ENCODE measurements around the gene SHISA9.

SHISA9 gene

DNA sequence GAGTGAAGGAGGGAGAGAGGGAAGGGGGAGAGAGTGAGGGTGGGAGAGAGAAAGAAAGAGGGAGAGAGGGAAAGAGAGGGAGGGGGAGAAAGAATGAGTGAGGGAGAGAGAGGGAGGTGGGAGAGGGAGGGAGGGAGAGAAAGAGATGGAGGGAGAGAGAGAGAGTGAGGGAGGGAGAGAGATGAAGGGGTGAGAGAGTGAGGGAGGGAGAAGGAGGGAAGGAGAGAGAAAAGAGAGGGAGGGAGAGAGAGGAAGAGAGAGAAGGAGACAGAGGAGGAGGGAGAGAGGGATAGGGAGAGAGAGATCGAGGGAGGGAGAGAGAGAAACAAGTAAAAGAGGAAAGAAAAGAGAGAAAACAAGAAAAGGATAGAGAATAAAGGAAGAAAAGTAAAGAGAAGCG lies 225.7 kb downstream of the SHISA9 start:
- no peak for DNase-seq

DNA sequence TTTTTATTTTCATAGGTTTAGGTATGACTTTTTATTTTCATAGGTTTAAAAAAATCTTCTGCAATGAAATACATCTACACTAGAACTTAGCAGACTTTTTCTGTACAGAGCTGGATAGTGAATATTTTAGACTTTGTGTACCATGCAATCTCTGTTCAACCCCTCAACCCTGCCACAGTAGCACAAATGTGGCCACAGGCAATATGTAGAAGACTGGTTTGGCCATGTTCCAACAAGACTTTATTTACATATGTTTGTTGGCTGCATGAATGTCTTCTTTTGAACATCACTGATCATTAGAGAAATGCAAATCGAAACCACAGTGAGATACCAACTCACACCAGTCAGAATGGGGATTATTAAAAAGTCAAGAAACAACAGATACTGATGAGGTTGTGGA lies 229.2 kb downstream of the SHISA9 start:
- no peak for DNase-seq

DNA sequence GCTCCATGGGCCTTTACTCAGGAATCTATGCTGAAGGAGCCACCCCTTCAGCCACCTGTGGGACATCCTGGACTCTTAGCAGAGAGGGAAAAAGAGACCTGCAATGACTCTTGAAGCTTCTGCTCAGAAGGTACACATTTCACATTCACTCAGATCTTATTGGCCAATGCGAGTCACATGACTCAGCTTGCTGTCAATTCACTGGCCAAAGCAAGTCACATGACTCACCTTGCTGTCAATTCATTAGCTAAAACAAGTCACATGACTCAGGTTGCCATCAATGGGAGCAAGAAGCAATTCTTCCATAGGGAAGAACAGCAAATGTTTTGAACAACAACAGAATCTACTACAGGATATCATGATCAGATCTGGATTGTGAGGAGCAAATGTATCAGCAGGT lies 233.4 kb downstream of the SHISA9 start:
- DNase-seq: no peak

DNA sequence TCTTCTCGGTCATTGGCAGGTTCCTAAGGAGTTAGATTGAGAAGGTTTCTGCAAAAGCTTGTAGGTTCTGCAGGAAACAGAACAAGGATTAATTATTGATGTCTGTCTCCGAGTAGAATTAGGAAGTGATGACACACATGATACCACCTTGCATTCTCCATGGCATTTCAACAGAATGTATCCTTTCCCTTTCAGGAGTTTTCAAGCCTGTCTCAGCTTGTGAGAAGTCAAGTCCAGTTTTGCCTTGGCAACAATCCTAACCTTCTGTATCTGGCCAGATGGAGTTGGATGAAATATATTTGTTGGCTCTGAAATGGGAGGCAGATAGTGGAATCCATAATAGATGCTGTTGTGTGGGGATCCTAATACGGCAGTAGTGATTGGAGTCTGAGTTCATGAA lies 235.5 kb downstream of the SHISA9 start:
- DNase-seq: no peak

DNA sequence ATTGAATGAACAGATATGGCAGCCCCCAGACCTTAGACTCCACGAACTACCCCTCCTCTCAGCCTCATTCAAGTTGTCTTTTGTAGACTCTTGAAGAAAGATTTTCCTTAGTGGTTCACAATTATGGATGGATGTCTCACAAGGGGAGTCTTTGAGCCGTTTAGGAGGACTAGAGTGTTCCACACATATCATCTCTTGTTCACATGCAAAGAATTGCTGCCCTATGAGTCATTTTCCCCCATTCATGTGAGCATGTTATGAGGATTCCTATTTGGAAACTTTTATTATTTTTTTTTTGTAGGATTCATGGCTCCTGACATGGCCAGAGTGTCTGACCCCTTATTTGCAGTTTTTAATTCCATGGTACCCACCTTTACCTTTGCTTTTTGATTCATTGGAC lies 237.1 kb downstream of the SHISA9 start:
- DNase-seq: no peak

DNA sequence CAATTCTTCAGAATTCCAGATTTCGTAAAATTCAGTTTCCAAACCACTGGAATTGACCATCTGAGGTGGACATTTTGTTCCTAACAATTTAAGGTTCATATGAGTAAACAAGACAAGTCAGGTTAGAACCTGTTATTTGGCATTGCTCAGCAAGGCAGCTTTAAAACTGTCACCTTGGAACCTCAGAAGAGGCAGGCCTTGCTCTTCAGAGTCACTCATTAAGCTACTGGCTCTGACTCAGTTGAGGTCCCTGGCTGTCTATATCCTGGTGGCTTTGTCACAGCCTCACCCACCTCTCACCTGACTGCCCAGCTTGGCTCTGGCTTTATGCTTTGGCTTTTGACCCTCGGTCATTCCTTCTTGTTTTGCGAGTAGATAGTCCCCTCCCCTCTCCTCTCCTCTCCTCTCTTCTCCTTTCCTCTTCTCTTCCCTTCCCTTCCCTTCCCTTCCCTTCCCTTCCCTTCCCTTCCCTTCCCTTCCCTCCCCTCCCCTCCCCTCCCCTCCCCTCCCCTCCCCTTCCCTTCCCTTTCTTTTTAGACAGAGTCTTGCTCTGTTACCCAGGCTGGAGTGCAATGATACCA lies 238.4 kb downstream of the SHISA9 start:
- no peak for DNase-seq

DNA sequence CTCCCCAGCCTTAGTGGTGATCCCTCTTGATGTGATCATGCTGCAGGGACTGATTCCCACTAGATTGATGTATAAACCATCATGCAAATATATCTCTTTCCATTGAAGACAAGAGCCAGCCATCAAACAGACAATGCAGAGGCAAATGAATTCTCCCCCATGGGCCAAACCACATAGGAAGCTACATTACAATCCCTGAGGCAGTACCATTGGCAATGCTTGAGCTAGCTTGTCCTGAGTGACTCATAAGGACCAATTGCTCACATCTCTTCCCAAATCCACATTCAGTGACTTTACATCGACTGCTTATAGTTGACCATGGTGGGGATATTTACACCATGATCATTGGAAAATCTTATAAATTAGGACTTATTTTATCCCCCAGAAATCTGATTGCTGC lies 242.2 kb downstream of the SHISA9 start:
- DNase-seq: no peak

DNA sequence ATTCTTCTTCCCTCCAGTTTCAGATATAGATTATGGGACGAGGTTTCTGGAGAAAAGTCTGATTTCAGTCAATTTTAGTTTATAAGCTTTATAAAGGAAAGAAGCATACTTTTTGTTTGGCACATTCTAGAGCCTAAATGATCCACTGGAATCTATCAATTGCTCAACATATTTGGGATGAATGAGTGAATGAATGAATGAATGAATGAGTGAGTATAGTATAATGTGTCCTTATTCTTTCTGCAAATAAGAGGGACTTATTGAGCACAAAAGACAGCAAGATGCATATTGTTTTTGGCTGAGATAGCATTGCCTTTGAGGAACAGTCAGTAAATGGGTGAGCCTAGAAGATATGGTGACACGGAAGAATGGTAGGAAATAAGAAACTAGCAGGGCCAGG lies 245.4 kb downstream of the SHISA9 start:
- no peak for DNase-seq

DNA sequence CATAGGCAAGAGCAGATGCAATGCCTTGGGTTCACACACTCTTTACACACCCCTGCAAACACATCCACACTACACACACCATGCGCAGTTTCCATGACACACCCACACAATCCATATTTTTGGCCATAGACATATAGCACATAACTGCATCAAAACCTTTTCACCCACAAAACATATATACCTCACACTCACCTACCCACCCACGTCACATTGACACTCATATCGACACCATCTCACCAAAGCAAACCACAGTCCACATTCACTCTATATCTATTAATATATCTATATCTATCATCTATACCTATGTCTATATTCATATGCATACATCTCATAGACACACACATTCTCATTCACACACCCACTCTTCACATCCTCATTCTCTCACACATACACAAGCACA lies 246.9 kb downstream of the SHISA9 start:
- DNase-seq: no peak

DNA sequence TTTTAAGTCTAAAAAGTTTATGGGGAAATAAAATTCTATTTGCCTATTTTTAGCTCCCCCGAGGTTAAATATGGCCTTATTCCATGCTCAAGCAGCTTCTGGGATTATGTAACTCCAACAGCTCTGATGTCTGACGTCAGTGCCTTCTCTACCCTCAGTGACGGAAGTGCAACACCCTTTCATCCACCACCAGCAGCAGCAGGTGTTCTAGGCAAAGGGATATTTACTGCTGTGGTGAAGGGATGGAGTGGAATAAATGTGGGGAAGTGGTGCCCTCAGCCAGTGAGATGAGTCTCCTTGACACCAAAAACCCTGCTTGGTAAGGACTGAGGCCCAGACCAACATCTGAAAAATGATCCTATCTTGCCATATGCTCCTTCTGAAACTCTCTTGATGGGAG lies 247.4 kb downstream of the SHISA9 start:
- DNase-seq: no peak

DNA sequence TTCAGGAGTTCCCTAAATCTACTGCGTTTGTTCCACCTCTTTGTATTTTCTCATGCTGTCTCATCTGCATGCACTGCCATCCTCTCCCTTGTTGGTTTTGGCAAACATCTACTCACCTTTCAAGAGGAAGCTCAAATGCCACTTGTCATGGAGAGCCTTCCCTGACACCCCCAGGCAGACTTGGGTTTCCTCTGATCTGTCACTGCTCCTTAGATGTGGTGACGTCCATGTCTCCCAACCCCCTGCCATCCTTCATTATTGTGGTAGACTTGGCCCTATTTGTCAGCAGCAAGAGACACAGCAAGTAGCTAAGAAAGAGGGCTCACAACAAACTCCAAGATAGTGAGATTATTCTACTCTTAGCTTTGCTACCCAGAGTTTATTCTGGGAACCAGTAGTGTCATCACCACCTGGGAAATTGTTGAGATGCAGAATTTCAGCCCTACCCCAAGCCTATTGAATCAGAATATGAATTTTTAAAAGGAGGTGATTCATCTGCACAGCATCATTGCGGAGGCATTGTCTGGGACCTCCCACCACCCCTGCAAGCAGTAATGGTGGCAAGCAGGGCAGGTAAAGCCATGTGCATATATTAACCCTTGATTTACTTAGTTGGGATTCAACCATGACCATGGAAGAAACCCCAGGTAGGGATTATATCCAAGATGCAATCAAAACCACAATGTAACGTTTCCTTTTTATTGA lies 248.9 kb downstream of the SHISA9 start:
- no peak for DNase-seq

DNA sequence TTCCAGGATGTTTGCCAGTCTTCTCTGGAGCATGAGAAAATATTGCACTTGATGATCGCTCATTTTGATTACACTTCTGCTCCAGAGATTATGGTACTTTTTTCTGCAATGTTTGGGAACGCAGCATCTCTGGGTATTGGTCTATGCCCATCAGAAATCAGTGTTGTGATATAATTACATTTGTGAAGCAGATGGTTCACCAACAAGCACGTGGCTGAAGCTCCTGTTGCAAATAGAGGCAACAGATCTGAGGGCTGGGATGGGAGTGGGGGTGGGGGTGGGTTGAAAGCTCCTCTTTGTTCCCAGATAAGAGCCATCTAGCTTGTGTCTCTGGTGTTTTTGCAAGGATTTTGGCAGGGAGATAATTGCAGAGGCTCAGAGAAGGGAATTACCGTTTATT lies 252.3 kb downstream of the SHISA9 start:
- no peak for DNase-seq

DNA sequence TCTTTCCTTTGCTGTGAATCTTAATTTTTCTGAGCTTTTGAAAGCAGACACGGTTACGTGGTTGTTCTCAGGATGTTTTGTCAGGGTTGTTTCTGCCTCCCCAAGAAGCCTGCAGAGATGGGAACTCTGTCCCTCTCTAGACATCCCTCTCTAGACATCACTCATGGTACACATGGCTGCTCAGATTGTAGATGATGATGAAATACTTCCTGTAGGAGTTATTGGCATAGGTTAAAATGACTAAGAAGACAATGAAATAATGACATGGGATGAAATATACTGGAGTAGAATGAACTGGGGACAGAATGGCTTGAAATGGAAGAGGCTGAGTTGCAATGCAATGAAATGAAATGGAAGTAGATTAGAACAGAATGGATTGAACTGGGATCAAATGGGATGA lies 253.4 kb downstream of the SHISA9 start:
- DNase-seq: no peak

DNA sequence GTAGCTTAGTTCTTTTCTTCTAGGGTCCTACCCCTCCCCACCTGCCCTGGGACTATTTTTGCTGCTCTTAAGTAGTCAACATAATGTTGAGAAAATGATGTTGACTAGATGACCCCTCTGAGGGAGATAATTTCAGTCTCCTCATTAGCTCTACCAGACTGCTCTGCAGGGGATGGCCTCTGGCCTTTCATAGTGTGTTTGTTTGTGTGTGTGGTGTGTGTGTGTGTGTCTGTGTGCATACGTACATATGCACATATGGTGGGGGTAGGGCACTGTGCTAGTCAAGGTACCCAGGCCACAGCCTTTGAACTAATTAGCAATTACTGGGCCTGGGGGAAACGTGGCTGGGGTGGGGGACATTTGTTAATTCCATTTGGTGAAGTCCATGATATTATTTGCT lies 254.0 kb downstream of the SHISA9 start:
- DNase-seq: no peak

DNA sequence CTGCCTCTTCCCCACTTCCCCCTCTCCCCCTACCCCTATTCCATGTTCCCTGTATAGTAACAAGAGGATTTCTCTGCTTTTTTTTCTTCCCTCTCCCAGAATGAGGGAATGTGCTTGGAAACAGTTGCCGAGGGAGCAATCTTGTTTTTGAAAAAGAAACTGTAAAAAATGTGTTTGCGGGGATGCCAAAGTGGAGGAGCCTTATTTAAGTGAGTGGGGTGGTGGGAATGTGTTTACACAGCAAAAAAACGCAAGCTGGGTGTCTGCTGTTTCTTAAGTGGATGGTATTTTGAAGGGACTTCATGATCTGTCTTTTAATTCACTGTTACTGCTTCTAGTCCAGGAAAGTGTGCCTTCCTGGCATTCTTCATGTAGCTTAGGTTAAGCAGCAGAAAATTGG lies 254.4 kb downstream of the SHISA9 start:
- no peak for DNase-seq

DNA sequence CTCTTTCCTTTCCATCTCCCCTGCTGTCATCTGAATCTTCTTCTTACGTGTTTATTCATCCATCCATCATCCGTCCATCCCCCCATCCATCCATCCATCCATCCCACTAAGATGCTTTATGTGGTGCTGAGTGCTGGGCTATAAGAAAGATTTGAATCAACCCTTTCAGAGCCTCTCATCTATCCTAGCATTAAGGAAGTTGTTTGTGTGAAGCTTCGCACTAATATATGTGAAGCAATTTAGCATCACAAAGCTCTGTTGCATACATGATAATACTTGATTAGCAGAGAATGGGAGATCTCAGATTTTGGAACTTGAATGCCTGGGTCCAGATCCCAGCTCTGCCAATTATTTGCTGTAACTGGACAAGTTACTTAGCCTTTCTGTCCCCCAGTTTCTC lies 255.7 kb downstream of the SHISA9 start:
- DNase-seq: no peak

DNA sequence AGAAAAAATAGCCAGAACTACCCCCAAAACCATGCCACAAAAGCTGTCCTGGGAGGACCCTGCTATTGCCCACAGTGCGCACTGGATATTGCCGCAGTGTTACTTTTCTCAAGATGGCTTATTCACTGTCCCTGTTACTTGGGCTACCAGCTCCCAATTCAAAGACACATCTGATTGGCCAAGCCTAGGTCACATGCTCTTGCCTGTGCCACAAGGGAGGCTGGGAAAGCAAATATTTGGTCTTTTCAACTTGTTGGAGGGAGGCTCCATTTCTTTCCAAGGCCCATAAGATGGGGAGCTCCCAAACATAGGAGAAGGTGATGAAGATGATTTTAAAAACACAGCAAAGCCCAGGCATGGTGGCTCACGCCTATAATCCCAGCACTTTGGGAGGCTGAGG lies 257.0 kb downstream of the SHISA9 start:
- DNase-seq: no peak

DNA sequence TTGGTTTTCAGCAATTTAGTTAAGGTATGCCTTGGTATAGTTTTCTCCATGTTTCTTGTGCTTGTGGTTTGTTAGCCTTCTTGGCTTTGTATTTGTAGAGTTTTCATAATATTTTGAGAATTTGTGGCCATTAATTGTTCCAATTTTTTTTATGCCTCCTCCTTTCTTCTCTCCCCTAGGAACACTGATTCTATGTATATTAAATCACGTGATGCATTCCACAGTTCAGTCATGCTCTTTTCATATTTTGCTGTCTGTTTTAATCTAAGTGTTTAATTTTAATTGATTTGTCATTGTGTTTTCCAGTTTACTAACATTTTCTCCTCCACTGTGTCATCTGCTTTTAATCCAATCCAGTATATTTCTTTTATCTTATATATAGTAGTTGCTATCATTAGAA lies 263.6 kb downstream of the SHISA9 start:
- no peak for DNase-seq

DNA sequence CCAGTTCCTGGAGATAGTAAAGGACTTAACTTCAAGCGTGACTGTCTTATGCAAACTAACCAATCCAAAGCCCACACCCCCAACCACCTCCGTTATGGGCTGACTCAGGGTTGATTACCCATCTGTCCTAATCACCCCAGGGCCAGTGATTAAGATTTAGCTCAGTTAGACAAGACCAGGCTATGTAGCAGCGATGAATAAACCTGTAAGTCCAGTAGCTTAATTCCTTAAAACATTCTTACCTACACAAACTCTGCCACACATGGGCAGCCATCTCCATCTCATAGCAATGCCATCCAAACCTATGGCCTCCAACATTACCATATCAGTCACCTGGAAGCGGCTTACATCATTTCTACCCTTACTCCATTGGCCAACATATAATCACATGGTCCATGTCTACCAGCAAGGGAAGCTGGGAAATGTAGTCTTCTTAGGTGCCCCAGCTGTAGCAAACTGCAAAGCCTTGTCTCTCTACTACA lies 266.7 kb downstream of the SHISA9 start:
- no peak for DNase-seq

DNA sequence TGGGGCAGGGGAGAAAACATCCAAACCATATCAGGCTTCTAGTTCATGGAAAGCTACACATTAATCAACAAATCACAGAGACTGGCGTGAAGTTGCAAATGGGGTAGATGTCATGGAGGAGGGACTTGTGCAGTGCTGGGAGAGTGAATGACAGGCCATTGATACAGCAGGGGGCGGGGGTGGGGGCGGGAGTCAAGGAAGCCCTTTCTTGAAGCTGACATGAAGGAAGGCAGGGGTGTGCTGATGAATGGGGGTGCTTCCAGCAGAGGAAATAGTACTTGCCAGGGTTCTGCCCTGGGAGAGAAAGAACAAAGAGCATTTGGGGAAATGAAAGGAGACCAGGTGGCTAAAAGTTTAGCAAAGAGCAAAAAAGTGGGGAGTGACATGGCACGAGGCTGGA lies 269.9 kb downstream of the SHISA9 start:
- DNase-seq: no peak

DNA sequence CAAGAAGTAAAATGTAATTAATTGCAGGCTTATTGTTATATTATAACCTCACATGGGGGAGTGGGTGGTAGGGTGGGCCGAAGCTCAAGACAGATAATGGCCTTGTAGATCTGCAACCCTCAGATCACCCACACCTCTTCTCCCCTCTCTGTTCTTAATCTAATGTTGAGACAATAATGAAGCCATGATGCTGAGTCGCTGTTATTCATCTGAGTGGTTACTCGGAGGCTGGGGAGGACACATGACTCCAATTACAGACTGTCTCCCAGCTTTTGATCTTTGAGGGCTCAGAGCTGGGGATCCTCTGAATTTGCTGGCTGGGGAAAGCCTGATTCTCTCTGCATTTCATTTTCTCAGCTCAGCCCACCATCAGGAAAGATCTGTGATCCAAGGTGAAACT lies 275.3 kb downstream of the SHISA9 start:
- DNase-seq: no peak

DNA sequence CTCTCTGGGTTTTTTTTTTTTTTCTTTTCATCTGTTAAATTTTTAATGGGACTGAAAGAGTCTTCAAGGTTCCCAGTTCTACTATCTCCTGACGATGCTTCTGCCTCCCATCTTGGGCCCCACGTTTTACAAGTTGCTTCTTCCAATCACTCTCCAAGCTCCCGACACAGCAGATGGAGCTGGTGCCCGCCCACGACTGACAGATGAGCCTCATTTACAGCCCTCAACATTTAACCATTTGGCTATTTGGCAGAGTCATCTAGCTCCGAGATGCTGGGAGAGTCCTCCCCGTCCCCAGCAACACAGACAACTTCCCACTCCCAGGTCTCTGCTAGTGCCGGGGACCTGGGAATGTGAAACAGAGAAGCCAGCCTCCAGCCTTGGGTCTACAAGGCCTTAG lies 276.9 kb downstream of the SHISA9 start:
- no peak for DNase-seq

DNA sequence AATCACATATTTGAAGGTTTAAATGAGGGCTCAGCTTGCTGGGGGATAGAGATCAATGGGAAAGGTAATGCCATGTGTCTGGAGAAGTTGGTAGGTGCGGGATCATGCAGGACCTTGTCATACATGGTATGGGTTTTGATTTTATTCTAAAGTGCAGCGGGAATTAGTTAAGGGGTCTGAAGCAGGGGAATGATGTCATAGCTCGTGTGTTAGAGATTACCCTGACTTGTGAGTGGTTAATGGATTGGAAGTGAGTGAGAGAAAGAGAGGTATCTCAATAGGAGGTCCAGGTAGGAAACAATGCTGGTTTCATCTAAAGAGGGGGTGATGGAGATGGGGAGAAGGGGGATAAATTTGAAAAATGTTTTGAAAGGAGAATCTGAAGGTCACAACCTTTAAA lies 280.0 kb downstream of the SHISA9 start:
- no peak for DNase-seq

DNA sequence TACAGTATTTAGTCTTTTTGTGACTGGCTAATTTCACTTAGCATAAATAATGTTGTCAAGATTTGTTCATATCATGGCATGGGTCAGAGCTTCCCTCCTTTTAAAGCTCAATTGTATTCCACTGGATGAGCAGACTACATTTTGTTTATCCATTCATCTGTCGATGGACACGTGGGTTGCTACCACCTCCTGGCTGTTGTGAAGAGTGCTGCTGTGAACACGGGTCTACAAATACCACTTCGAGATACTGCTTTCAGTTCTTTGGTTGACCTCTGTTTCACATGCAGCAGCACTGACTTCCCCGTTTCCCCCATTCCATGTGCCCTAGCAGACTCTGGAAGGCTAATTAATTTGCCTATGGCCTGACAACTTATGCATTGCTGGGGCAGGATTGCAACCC lies 285.4 kb downstream of the SHISA9 start:
- no peak for DNase-seq

DNA sequence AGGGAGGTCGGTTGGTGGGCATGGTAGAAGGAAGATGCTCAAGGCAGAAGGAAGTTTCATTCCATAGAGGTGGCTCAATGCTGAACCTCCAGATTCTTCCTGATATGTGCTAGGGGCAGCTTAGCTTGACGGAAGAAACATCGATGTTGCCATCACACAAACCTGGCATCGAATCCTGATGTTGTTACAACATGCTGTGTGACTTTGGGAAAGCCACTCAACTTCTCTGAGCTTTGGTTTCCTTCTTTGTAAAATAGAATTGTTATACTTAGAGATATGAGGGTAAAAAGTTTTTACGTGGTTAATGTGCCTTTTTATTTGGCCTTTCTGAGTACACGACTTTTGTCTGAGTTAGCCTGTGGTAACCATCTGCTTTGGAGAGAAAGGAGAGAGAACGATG lies 287.9 kb downstream of the SHISA9 start:
- no peak for DNase-seq
